HG02588 (cell line): ENCODE results near the gene SETBP1.

Experiments used
- ATAC-seq: cut with Tn5 transposase; IDR thresholded peaks from one replicate; pipeline ENCODE4 v1.9.1; 2021; ENCODE audit warnings: mild to moderate bottlenecking, moderate library complexity; ENCODE audit not compliant: unreplicated experiment

SETBP1 gene

GRCh38 chr18:44838971-44839666 lies 158.4 kb downstream of the SETBP1 start:
- ATAC-seq = peak; percentile 97

- ATAC-seq = no peak
Observed at GRCh38 chr18:44840058-44840790, 159.5 kb downstream of the SETBP1 start.

DNA sequence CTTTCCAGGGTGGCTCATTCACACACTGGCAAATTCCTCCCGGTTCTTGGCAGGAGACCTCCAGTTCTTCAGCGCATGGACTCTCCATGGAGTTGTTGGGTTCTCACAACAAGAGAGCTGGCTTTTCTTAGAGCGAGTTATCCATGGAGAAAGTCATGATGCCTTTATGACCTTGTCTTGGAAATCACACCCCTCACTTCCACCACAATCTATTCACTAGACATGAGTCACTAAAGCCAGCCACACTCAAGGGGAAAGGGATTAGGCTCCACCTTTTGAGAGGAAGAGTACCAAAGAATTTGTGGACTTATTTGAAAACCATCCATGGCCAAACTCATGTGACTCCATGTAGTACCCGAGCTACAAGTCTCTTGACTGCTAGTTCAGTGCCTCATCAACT lies 160.5 kb downstream of the SETBP1 start:
- ATAC-seq = no peak

GRCh38 chr18:44841752-44842587 lies 161.3 kb downstream of the SETBP1 start:
- ATAC-seq = no peak

DNA sequence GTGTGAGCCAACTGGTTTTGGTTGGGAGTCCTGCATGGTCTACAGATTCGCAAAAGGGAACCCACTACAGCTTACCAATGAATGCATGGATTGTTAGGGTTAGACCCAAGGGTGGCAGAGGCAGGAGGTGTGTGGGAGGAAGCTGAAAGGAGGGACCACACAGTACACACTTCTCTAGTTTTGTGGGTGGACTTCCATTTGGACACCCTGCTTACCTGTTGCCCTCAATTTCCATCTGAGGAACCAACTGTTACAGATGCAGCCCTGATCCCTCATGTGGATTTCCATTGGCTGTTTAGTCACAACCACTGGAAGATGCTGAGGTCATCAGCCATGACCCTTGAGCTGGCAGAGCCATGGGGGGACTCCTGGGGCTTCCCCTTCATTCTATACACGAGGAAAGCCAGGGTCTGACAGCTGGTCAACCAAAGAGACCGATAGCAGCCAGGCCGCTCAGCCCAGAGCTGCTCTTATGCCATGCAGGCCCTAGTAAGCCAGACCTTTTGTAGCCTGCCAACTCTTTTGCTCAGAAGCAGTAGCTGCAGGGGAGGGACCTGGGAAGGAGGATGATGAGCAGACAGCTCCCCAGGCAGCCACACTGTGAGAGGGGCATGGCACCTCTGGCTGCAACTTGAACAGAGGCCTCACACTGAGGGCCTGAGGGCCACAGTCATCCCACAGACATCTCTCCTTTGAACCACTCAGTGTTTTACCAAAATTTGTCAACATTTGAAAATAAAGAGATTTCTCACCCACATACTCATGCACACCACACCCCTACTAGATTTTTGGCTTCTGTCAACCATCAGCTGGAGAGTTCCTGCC lies 162.1 kb downstream of the SETBP1 start:
- ATAC-seq = no peak

DNA sequence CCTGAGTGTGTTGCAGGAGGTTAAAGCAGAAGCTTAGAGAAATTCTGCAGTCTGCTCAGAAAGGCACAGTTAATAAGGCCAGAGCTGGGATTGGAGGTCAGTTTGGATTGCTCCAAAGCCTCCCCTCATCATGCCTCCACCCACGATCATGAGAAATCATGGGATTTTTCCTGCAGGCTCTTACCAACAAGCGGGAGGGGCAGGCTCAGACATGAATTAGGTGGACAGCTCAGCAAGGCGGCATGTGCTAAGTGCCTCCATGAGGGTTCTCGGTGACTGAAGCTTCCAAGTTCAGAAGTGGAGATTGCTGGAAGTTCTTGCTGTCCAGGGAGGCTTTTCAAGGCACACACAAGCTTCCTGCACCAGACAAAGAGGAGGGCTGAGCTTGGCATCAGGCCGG lies 163.8 kb downstream of the SETBP1 start:
- ATAC-seq = no peak

GRCh38 chr18:44846450-44846849 lies 165.8 kb downstream of the SETBP1 start:
- no peak for ATAC-seq

GRCh38 chr18:44848644-44849335 lies 168.1 kb downstream of the SETBP1 start:
- no peak for ATAC-seq

DNA sequence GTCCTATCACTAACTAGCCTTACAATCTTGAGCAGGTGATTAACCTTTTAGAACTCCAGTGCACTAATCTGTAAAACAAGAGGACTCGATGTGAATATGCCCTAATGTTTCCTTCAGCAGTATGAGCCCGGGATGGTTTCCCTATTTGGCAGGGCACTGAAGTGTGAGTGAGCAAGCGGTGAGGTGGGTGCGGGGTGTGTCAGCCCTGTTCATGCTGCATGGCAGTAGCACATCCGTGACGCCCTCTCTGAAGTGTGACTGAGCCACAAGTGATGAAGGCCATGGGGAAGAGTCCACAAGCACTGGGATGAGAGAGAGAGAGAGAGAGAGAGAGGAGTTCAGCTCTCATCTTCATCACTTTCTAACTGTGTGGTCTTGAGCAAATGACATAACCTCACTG lies 168.7 kb downstream of the SETBP1 start:
- ATAC-seq = no peak

- ATAC-seq = no peak
Observed at GRCh38 chr18:44850001-44850400, 169.3 kb downstream of the SETBP1 start.

DNA sequence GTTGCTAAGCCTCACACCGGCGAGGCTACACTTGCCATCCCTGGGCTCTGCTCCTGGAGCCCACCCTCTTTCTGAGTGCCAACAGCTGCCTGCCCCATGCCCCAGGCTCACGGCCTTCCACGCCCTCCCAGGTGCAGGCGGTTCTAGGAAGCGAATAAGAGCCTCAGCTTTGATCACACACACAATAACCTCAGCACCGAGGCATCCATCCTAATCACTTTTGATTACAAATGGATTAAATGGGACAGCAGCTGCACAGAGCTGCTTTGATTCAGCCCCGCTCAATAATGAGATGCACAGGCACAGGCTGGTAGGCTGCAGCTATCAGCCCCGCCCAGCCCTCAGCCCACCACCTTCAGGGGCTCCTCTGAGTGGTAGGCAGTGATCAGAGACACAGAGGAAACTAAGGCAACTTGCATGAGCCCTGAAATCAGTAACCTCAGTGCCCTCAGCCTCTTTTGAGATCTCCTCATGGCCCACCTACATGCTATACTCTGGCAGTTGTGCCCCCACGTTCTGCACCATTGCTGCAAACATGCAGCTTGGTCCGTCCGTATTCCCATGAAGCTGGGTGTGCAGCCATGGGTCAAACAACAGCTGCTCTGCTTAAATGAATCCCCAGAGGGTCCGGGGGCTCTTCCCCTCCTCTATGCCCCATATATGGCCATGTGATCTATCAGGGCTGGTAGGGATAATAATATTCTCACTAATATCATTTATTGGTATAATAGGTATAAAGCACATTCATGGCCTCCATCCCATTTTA lies 171.4 kb downstream of the SETBP1 start:
- ATAC-seq = no peak

- no peak for ATAC-seq
Observed at GRCh38 chr18:44852818-44853217, 172.1 kb downstream of the SETBP1 start.

DNA sequence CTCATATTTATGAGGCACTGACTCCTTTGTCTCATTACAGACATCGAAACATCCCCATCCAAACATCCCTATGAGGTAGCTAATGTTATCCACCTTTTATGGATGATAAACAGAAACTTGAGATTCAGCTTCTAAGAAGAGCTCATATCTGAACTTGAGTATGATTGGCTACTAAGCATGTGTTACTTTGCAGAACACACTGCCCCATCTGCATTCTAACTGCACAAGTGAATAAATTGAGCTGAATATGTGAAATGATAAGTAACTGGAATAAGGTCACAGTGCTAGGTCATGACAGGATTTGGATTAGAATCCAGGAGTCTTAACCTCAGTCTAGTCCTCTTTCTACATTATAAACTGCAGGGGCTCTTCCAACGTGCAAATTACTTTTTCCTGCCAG lies 172.7 kb downstream of the SETBP1 start:
- ATAC-seq = no peak

- no peak for ATAC-seq
Observed at GRCh38 chr18:44855681-44856080, 175.0 kb downstream of the SETBP1 start.

GRCh38 chr18:44856157-44856556 lies 175.5 kb downstream of the SETBP1 start:
- no peak for ATAC-seq

DNA sequence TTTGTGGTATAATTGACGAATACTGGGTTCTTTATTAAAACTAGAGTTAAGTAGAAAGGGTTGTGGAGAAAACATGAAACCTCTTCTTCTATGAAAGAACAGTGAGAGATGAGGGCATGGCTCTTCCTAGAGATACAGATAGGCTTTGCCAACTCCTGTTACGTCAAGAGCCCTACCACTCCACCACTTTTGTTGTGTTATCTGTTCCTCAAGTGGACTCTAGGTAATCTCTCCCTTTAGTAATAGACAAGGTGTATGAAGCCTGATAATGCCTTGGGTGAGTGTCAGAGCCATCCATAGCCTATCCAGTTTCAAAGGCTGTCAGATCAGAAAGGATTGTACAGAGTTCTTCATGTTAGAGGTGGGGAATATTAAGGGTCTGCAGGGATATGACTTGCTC lies 176.4 kb downstream of the SETBP1 start:
- no peak for ATAC-seq

DNA sequence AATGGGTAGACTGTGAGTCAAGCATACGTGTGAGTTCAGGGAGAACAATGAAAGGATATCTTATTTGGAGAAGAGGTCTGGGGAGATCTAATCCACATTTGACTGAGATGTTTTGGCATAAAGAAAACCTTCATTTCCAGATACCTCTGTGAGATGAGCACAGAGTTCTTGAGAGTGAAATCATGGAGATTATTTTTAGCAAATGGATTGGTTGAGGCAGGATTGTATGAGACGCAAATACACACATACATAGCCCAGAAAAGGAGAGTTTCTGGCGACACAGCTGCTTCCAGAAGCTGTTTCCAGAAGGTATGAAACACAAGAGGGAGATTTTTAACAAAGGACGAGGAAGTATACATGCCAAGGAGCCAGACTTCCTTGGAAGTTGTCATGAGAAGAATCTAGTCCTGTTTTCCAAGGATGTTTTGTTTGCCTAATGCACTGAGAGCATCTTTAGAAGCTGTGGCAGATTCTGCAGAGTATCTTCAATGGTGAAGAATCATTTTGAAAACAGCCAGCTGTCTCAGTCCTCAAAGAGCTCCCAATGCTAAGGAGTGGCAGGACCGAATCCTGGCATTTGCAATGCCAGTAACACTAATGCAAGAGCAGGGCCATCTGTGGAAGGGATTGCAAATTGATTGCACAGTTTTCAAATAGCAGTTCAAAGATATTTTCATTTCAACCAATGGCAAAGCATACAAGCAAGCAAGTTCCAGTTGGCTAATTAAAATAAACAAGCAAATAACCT lies 177.2 kb downstream of the SETBP1 start:
- ATAC-seq = no peak

GRCh38 chr18:44859263-44859662 lies 178.6 kb downstream of the SETBP1 start:
- no peak for ATAC-seq
